HG02970 (cell line): ENCODE data around the gene TBX10.
"Not testable (repeated sequence)": the region's sequence is repeated elsewhere in the genome, so short reads cannot be mapped to it uniquely, and the experiment has no call there.

Source experiments
- ATAC-seq: cut with Tn5 transposase; IDR thresholded peaks from one replicate; pipeline ENCODE4 v1.9.1; 2021; ENCODE audit warnings: mild to moderate bottlenecking, moderate library complexity, moderate number of reproducible peaks; ENCODE audit not compliant: unreplicated experiment, low FRiP score

The TBX10 gene

GRCh38 chr11:67639438-67639859 is at the start of gene TBX10:
Gene TBX10 (minus strand): TSS chr11:67639763. CDS start chr11:67639472, 291 bp downstream.
- no peak for ATAC-seq

- no peak for ATAC-seq
Measured at GRCh38 chr11:67689178-67689577, 49.6 kb upstream of the TBX10 start.

GRCh38 chr11:67687986-67688385 is 48.4 kb upstream of the TBX10 start:
- no peak for ATAC-seq

- not testable (repeated sequence) for ATAC-seq
Measured at GRCh38 chr11:67685641-67686332, 46.2 kb upstream of the TBX10 start.

GRCh38 chr11:67682126-67683034 is 42.8 kb upstream of the TBX10 start:
- ATAC-seq: not testable (repeated sequence)

GRCh38 chr11:67680696-67681470 is 41.3 kb upstream of the TBX10 start:
- no peak for ATAC-seq

GRCh38 chr11:67675058-67675747 is 35.6 kb upstream of the TBX10 start:
- no peak for ATAC-seq

GRCh38 chr11:67674442-67674871 is 34.9 kb upstream of the TBX10 start, which contains the start of gene ALDH3B2:
Gene ALDH3B2 (minus strand): TSS chr11:67674623. CDS start chr11:67666935, 7,688 bp downstream.
- no peak for ATAC-seq

- ATAC-seq: no peak
Measured at GRCh38 chr11:67673902-67674301, 34.3 kb upstream of the TBX10 start.

- ATAC-seq: no peak
Measured at GRCh38 chr11:67673358-67673757, 33.8 kb upstream of the TBX10 start.

GRCh38 chr11:67671211-67671520 is 31.6 kb upstream of the TBX10 start:
- no peak for ATAC-seq

- ATAC-seq: no peak
Measured at GRCh38 chr11:67670316-67671210, 31.0 kb upstream of the TBX10 start.

GRCh38 chr11:67668192-67668551 is 28.6 kb upstream of the TBX10 start:
- ATAC-seq: no peak

- no peak for ATAC-seq
Measured at GRCh38 chr11:67667490-67668191, 28.1 kb upstream of the TBX10 start.

GRCh38 chr11:67666676-67667489 is 27.3 kb upstream of the TBX10 start:
- no peak for ATAC-seq

GRCh38 chr11:67666303-67666645 is 26.7 kb upstream of the TBX10 start:
- no peak for ATAC-seq

- no peak for ATAC-seq
Measured at GRCh38 chr11:67665541-67666302, 26.2 kb upstream of the TBX10 start.
